HepG2 (cell line): ENCODE results near the gene CCDC170.

Experiments used
- ESRRA ChIP-seq: sonication (generic); formaldehyde crosslinking; IDR thresholded peaks from 2 replicates; pipeline ENCODE4 v1.5.1; 2020; ENCODE audit warnings: mild to moderate bottlenecking, low read depth, missing genetic modification reagents
- NRL ChIP-seq: sonication (generic); formaldehyde crosslinking; IDR thresholded peaks from 2 replicates; pipeline ENCODE4 v1.5.0; 2020; ENCODE audit warnings: missing genetic modification reagents, mild to moderate bottlenecking, moderate library complexity, borderline replicate concordance
- SETDB1 ChIP-seq: sonication (generic); formaldehyde crosslinking; IDR thresholded peaks from 2 replicates; pipeline ENCODE4 v1.5.1; 2020; ENCODE audit warnings: missing genetic modification reagents, mild to moderate bottlenecking, borderline replicate concordance
- SNAPC2 ChIP-seq: sonication (generic); formaldehyde crosslinking; IDR thresholded peaks from 2 replicates; pipeline ENCODE4 v1.8.1; 2022; ENCODE audit warnings: mild to moderate bottlenecking, missing genetic modification reagents
- ZBTB40 ChIP-seq, 2 experiments: fragments of 450-650 bp in 1 of 2; sonication (generic) in 1 of 2; formaldehyde crosslinking in 1 of 2; IDR thresholded peaks; 2 replicates each; pipeline versions ENCODE4 v1.6.1 to v1.8.0; 2016 to 2022; ENCODE audit warnings: antibody characterized with exemption in 1 of 2, mild to moderate bottlenecking in 1 of 2, missing genetic modification reagents in 1 of 2
- ZC3H4 ChIP-seq: sonication (generic); formaldehyde crosslinking; IDR thresholded peaks from 2 replicates; pipeline ENCODE4 v1.4.0; 2020; ENCODE audit warnings: missing genetic modification reagents, borderline replicate concordance
- TF ChIP-seq, protein P1 (sequence below): sonication (generic); formaldehyde crosslinking; IDR thresholded peaks from 2 replicates; pipeline ENCODE4 v1.5.0; 2020; ENCODE audit warnings: mild to moderate bottlenecking, missing genetic modification reagents, moderate library complexity
- TF ChIP-seq, protein P2 (sequence below): sonication (generic); formaldehyde crosslinking; IDR thresholded peaks from 2 replicates; pipeline ENCODE4 v1.5.0; 2020; ENCODE audit warnings: mild to moderate bottlenecking, missing genetic modification reagents
- TF ChIP-seq, protein P3 (sequence below): sonication (generic); formaldehyde crosslinking; IDR thresholded peaks from 2 replicates; pipeline ENCODE4 v1.4.0; 2020; ENCODE audit warnings: mild to moderate bottlenecking, missing genetic modification reagents
- TF ChIP-seq, protein P4 (sequence below): sonication (generic); formaldehyde crosslinking; IDR thresholded peaks from 2 replicates; pipeline ENCODE4 v1.4.0; 2020; ENCODE audit warnings: mild to moderate bottlenecking, missing genetic modification reagents

GRCh38 chr6:151445482-151445881, 48.3 kb upstream of the CCDC170 start:
- TF ChIP-seq, protein P1, sequence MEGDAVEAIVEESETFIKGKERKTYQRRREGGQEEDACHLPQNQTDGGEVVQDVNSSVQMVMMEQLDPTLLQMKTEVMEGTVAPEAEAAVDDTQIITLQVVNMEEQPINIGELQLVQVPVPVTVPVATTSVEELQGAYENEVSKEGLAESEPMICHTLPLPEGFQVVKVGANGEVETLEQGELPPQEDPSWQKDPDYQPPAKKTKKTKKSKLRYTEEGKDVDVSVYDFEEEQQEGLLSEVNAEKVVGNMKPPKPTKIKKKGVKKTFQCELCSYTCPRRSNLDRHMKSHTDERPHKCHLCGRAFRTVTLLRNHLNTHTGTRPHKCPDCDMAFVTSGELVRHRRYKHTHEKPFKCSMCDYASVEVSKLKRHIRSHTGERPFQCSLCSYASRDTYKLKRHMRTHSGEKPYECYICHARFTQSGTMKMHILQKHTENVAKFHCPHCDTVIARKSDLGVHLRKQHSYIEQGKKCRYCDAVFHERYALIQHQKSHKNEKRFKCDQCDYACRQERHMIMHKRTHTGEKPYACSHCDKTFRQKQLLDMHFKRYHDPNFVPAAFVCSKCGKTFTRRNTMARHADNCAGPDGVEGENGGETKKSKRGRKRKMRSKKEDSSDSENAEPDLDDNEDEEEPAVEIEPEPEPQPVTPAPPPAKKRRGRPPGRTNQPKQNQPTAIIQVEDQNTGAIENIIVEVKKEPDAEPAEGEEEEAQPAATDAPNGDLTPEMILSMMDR (CRISPR knock-in tag) = no peak
- TF ChIP-seq, protein P2, sequence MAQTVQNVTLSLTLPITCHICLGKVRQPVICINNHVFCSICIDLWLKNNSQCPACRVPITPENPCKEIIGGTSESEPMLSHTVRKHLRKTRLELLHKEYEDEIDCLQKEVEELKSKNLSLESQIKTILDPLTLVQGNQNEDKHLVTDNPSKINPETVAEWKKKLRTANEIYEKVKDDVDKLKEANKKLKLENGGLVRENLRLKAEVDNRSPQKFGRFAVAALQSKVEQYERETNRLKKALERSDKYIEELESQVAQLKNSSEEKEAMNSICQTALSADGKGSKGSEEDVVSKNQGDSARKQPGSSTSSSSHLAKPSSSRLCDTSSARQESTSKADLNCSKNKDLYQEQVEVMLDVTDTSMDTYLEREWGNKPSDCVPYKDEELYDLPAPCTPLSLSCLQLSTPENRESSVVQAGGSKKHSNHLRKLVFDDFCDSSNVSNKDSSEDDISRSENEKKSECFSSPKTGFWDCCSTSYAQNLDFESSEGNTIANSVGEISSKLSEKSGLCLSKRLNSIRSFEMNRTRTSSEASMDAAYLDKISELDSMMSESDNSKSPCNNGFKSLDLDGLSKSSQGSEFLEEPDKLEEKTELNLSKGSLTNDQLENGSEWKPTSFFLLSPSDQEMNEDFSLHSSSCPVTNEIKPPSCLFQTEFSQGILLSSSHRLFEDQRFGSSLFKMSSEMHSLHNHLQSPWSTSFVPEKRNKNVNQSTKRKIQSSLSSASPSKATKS (CRISPR knock-in tag) = no peak
- TF ChIP-seq ESRRA (CRISPR knock-in tag) (no peak), SETDB1 (no peak), ZBTB40 (IDR thresholded peaks at IDR 0.05) (no peak), ZBTB40 (CRISPR knock-in tag; IDR thresholded peaks at IDR 0.05) (no peak), SNAPC2 (CRISPR knock-in tag) (no peak), NRL (CRISPR knock-in tag) (no peak), ZC3H4 (CRISPR knock-in tag) (no peak)
- TF ChIP-seq, protein P3, sequence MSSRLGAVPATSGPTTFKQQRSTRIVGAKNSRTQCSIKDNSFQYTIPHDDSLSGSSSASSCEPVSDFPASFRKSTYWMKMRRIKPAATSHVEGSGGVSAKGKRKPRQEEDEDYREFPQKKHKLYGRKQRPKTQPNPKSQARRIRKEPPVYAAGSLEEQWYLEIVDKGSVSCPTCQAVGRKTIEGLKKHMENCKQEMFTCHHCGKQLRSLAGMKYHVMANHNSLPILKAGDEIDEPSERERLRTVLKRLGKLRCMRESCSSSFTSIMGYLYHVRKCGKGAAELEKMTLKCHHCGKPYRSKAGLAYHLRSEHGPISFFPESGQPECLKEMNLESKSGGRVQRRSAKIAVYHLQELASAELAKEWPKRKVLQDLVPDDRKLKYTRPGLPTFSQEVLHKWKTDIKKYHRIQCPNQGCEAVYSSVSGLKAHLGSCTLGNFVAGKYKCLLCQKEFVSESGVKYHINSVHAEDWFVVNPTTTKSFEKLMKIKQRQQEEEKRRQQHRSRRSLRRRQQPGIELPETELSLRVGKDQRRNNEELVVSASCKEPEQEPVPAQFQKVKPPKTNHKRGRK = no peak
- TF ChIP-seq, protein P4, sequence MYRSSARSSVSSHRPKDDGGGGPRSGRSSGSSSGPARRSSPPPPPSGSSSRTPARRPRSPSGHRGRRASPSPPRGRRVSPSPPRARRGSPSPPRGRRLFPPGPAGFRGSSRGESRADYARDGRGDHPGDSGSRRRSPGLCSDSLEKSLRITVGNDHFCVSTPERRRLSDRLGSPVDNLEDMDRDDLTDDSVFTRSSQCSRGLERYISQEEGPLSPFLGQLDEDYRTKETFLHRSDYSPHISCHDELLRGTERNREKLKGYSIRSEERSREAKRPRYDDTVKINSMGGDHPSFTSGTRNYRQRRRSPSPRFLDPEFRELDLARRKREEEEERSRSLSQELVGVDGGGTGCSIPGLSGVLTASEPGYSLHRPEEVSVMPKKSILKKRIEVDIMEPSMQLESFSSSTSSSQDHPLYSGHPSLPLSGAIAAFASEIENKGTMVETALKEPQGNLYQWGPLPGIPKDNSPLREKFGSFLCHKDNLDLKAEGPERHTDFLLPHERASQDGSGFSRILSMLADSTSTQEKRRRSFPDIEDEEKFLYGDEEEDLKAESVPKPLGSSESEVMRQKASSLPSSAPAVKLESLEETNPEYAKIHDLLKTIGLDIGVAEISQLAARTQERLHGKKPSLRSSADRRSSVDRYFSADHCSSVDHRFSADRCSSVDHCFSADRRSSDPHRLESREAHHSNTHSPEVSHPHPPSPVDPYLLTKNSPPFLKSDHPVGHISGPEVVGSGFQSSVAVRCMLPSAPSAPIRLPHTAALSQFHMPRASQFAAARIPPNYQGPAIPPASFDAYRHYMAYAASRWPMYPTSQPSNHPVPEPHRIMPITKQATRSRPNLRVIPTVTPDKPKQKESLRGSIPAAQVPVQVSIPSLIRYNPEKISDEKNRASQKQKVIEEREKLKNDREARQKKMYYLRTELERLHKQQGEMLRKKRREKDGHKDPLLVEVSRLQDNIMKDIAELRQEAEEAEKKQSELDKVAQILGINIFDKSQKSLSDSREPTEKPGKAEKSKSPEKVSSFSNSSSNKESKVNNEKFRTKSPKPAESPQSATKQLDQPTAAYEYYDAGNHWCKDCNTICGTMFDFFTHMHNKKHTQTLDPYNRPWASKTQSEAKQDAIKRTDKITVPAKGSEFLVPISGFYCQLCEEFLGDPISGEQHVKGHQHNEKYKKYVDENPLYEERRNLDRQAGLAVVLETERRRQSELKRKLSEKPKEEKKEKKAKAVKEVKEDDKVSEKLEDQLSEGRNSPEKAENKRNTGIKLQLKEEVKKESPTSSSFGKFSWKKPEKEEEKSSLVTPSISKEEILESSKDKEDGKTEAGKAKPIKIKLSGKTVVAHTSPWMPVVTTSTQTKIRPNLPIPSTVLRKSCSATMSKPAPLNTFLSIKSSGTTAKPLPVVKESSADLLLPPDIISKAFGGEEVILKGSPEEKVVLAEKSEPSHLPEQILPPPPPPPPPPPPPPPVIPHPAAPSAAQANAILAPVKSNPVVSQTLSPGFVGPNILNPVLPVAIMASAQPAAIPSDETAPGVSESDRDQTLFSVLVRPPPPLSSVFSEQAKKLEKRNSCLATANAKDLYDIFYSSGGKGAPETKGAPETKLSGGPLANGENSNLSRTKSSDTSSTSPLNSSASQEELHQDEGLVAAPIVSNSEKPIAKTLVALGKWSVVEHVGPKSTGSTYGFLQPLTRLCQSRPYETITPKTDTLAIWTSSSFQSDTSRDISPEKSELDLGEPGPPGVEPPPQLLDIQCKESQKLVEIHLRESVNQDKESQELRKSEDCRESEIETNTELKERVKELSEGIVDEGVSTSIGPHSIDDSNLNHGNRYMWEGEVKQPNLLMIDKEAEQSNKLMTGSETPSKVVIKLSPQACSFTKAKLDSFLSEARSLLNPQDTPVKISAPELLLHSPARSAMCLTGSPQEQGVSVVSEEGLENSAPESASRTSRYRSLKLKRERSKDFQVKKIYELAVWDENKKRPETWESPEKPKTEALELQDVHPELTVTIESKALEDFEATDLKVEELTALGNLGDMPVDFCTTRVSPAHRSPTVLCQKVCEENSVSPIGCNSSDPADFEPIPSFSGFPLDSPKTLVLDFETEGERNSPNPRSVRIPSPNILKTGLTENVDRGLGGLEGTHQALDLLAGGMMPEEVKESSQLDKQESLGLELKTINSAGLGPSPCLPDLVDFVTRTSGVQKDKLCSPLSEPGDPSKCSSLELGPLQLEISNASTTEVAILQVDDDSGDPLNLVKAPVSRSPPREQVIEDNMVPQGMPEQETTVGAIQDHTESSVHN (CRISPR knock-in tag) = no peak
